A549 treated with CORT108297 at 1 μM for 4 hours (cell line): ENCODE data around the gene PFKM. TPM values are rescaled to one million over a fixed set of nuclear protein-coding genes. Genes with fewer than 3 reads are reported as not detected.

Experiments
- total RNA-seq: library from RNA; stranded (reverse); fragments of 200-300 nt; extraction: Qiagen RNA extraction; gene quantifications from 5 replicates; pipeline ENCODE4 v1.2.3, GENCODE V29; 2022

The PFKM gene
- total RNA-seq, result 27.5 to 30.8 TPM (median 28.2 TPM) in 5 replicates

DNA sequence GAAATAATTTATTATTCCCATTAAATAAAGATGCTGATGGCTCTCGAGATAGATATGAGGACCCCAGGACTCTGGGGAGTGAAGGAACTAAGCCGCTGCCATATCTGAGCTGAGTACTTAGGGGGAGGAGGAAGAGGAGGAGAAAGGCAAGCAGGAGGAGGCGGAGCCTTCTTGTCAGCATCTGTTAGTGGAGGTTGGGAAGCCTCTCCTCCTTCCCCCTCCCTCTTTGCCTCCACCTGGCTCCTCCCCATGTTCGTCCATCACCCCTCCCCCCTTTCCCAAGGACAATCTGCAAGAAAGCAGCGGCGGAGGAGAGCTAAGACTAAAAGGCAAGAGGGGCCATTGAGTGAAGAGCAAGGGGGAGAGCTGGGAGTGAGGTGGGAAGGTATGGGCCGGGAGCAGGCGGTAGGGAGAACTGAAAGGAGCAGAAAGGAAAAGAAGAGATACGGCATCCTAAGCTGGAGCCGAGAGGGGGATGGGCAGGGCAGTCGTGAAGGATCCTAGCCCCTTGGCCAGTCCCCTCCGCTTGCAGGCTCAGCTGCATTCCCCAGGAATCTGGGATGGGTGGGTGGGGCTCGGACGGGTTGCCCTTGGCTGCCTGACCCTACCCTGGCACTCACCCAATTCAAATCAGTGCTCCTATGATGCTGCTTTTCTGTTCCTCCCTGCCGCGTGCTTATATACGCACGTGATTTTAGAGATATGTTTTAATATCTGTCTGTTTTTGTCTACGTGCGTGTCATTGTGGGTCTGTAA lies at the start of gene PFKM:
Gene PFKM (plus strand): TSS at position 287 of the 756 bp plus-strand sequence. CDS start 3,411 bp downstream, outside the sequence.

DNA sequence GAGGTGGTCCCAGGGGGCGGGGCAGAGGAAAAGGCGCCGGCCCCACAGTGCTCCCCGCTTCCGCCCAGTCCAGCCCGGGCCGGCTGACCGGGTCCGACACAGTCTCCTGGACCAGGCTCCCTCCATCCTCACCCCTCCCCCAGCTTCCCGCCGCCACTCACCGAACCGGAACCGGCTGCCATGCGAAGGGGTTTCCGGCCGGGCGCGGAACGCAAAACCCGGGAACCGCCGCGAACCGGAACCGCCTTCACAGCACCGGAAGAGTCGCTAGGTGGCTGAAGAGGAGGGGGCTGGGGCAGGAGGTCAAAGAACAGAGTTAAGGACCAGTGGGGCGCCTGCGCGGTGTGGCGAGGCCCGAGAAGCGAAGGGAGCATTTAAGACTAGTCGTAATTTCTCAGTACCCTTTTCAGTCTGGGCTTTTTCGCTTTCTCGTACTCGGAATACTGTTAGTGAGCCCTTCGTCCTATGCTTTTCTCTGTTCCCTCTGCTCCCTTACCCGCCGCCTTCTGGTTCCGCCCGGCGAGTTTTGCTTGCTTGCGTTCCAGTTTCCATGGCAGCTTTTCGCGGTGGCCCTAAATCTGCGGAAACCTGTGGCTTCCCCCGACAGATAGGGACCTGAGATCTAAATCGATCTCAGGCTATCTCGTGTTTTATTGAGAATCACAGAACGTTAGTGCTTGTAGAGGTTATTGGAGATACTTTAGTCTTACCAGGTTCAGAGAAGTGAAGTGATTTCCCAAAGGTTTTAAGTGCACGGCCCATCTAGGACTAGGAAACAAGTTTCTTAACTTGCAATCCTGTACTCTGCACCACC lies 13.1 kb upstream of the PFKM start, which contains the start of gene SENP1:
Gene SENP1 (minus strand): TSS at position 213 of the 814 bp plus-strand sequence. CDS start 4,607 bp downstream, outside the sequence.

DNA sequence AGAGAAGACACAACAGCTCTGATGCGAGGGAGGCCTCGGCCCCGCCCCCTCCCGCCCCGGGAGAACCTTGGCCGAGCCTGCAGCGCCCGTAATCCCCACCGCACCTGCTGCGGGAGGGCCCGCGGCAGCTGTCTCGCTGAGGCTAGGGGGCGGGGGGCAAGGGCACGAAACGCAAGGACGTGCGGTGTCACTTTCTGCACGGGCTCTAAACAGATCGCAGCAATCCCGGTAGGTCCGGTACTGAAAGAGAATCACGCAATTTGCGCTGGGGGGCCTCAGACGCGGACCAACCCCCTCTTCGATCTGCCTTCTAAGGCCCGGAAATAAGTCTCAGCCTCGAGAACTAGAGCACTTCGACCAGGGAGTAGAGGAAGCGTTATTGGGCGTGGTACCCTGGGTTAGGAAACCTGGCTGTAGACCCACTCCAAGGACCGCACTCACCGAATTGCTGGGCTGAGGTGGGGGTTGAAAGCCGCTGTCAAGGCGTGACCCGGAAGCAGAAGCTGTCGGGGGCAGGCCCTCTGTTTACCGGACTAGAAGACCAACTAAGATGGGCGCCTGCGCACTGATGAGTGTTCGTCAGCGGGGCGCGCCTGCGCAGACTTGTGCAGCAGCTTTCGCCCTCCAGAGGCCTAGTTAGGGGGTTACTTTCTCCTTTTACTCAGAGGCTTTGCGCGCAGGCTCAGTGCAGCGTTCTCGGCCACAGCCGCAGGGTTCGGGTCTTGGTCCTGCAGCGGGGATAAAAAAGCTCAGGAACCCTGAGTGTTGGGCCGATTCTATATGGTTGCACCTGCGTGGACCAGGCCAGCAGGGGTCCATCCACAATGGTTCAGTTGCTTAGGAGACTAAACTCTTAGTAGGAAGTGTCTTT lies 38.1 kb downstream of the PFKM start, which contains the start of gene ASB8:
Gene ASB8 (minus strand): TSS at position 498 of the 871 bp plus-strand sequence. CDS start 4,019 bp downstream, outside the sequence.

DNA sequence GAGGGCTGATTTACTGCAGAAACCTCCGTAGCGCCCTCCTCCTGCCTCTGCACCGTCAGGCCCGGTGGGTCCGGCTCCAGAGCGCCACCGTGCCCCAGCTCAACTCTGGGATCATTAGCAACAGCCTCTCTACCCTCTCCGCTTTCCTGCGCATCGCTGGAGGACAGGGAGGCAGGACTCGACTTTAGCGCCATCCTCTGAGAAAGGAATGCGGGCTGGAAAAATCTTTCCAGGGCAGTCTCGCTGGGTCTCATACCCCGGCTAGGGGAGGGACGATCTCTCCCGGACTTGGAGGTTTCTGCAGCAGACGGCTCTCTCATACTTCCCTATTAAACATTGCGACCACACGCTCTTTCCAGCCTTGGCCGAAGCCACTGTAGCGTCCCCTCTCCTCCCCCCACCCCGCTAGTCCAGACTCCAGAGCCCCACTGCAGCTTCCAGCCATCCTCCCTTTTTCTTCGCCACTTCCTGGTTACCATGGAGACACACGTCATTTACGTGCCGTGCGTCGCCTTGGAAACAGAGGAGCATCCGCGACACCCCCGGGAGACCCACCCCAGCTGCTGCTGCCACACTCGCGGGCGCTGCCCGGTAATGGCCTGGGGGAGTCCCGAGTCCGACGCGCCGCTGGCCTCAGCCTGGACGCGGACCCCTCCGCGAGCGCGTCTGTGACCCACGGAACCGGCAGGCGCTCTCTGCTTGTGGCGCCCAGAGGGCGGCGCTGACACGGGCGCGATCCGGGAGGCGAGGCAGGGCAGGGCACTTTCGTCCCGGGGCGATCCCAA lies 64.1 kb downstream of the PFKM start, which contains the start of gene CCDC184:
Gene CCDC184 (plus strand): TSS at position 554 of the 785 bp plus-strand sequence. CDS start 479 bp downstream, outside the sequence.

Other genes starting within 250 kb of the PFKM start
- 2.6 to 3.1 TPM (median 2.8 TPM) in 5 replicates for gene VDR, start 214.4 kb upstream of the PFKM start, total RNA-seq
- gene TMEM106C, start 155.8 kb upstream of the PFKM start, total RNA-seq, result 115 to 141 TPM (median 122 TPM) in 5 replicates
- 0.02 to 0.14 TPM (median 0.07 TPM) in 5 replicates for gene COL2A1, start 114.9 kb upstream of the PFKM start, total RNA-seq
- 11.2 to 14.0 TPM (median 12.7 TPM) in 5 replicates for gene SENP1, start 13.3 kb upstream of the PFKM start, total RNA-seq
- gene ASB8, start 38.2 kb downstream of the PFKM start, total RNA-seq, result 11.6 to 19.5 TPM (median 13.6 TPM) in 5 replicates
- 3.1 to 4.2 TPM (median 4.1 TPM) in 5 replicates for gene CCDC184, start 64.3 kb downstream of the PFKM start, total RNA-seq
- not detected in 5 replicates for gene OR10AD1, start 83.9 kb downstream of the PFKM start, total RNA-seq
- gene ZNF641, start 231.6 kb downstream of the PFKM start, total RNA-seq, result 5.9 to 7.2 TPM (median 6.7 TPM) in 5 replicates